Glomerular endothelial cell (primary cell): ENCODE data around the gene PCDHGA1. TPM values are rescaled to one million over a fixed set of nuclear protein-coding genes. Genes with fewer than 3 reads are reported as not detected.

ENCODE experiments used
- DNase-seq: peaks from one replicate; pipeline ENCODE4 v3.0.0-alpha.2; 2011; ENCODE audit warnings: low read depth, low spot score; ENCODE audit errors: extremely low read depth
- total RNA-seq: library from RNA; depleted of rRNA; stranded (reverse); fragments of >200 nt; gene quantifications from 2 replicates; pipeline ENCODE4 v1.2.3, GENCODE V29; 2015

Gene PCDHGA1
- total RNA-seq, 1 donor from 2014 or later: 1.2 TPM

DNA sequence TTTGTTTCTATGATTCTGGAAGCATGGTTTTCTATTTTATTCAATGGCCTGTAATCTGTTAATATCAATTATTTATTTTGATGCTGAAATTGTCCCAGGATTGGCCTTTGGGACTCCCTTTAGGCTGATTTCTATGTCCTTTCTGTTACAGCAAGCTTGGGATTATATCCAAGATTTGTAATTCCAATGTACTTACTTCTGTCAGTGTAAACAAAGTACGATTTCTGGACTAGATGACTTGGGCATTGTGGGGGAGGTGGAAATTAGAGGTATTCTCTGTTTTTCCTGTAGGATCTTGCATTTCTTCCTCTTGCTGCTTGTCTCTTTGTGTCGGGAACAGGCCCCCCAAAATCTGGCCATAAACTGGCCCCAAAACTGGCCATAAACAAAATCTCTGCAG, 103.7 kb downstream of the PCDHGA1 start:
- no peak for DNase-seq

DNA sequence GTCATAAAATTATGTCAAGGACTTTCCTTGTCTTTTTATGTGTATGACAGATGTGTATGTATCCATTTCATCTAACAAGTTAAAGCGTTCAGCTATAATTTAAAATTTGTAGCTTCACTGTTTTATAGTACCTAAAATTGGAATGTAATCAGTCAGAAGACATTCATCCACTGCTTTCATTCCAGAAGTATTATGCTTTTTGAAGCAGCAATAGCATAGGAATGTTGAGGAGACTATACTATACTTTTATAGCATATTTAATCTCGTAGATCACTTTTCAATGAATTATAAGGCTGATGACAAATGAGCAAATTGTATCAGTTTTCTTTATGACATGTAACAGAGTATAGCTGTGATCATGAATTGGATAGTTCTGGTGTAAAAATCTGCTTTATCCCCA, 106.9 kb downstream of the PCDHGA1 start:
- no peak for DNase-seq

DNA sequence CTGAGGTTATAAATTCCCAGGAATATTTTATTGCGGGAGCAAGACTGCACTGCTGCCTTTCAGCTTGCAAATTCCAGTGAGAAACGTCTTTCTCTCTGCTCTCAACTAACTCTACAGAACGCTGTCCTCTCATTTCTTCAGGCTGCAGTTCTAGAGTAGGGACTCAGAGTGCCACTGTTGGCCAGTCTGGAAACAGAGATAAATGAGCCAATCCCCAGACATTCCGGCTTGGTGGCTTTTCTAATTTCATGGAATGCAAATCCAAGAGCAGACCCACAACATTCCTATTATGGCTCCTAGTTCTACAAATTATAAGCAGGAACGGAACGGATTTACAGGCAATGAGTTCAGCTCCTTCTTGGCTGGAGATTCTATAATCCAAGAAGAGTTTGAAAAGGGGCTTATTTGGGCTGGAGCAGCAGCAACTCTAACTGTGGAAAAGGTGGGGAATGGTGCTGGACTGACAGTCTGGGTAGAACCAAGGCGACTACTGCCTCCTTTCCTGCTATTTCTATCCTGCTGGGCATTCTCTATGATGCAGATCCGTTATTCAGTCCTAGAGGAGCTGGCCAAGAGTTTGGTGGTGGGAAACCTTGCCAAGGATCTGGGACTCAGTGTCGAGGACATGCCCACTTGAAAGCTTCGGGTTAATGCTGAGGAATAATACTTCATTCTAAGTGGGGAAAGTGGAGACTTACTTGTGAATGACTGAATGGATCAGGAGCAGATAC, 109.3 kb downstream of the PCDHGA1 start:
- DNase-seq: no peak

DNA sequence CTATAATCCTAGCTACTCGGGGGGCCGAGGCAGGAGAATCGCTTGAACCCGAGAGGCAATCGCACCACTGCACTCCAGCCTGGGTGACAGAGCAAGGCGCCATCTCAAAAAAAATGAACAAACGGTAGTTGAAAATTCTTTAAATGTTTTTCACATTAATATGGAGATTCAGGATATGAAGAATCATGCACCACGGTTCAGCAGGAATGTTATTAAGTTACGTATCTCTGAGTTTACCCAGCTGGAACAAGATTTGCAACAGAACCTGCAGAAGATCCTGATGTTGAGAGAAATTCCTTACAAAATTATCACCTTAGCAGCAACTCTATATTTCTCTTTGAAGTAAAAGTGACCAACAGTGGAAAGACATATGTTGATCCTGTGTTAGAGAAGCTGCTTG, 110.0 kb downstream of the PCDHGA1 start:
- no peak for DNase-seq

GRCh38 chr5:141441571-141442170, 111.4 kb downstream of the PCDHGA1 start:
- no peak for DNase-seq

DNA sequence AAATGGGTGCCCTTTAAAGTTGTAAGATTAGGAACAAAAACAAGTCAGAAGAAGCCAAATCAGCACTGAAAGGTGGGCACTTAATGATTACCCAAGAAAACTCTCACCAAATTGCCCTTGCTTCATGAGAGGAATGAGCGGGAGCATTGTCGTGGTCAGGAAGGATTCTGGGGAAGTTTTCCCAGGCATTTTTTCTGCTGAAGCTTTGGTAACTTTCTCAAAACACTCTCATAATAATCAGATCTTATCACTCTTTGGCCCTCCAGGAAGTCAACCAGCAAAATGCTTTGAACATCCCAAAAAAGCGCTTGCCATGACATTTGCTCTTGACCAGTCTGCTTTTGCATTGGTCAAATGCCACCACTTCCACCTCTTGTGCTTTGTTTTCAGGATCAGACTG, 135.0 kb downstream of the PCDHGA1 start:
- no peak for DNase-seq

DNA sequence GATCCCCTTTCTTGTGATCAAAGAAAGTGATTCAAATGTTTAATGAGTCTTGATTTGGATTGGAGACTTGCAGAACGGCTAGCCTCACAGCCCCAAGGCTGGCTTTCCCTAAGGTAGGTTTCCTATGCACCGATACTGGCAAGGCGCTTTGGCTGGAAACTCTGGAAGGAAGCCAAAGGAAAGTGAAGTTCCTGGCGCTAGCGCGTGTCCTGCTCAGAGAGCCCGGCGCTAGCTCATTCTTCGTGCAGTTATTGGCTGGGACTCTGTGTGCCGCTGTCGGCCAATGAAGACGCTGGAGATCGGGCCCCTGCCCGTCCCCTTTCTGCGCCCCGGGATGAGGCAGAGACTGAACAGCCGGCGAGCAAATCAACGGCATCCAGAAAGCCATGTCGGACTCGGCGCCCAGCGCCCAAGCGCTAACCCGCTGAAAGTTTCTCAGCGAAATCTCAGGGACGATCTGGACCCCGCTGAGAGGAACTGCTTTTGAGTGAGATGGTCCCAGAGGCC, 145.4 kb downstream of the PCDHGA1 start, which contains the start of gene PCDHGC3:
Gene PCDHGC3 (plus strand): TSS at position 342 of the 507 bp plus-strand sequence. CDS start 151 bp downstream, at position 493.
- peak; percentile 71 for DNase-seq

GRCh38 chr5:141476132-141476911, 146.0 kb downstream of the PCDHGA1 start:
- DNase-seq: peak; percentile 37

DNA sequence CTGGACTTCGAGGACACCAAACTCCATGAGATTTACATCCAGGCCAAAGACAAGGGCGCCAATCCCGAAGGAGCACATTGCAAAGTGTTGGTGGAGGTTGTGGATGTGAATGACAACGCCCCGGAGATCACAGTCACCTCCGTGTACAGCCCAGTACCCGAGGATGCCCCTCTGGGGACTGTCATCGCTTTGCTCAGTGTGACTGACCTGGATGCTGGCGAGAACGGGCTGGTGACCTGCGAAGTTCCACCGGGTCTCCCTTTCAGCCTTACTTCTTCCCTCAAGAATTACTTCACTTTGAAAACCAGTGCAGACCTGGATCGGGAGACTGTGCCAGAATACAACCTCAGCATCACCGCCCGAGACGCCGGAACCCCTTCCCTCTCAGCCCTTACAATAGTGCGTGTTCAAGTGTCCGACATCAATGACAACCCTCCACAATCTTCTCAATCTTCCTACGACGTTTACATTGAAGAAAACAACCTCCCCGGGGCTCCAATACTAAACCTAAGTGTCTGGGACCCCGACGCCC, 146.8 kb downstream of the PCDHGA1 start:
- DNase-seq: no peak

DNA sequence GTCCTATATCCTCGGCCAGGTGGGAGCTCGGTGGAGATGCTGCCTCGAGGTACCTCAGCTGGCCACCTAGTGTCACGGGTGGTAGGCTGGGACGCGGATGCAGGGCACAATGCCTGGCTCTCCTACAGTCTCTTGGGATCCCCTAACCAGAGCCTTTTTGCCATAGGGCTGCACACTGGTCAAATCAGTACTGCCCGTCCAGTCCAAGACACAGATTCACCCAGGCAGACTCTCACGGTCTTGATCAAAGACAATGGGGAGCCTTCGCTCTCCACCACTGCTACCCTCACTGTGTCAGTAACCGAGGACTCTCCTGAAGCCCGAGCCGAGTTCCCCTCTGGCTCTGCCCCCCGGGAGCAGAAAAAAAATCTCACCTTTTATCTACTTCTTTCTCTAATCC, 147.5 kb downstream of the PCDHGA1 start:
- DNase-seq: no peak

GRCh38 chr5:141478321-141478945, 148.1 kb downstream of the PCDHGA1 start:
- DNase-seq: no peak

- no peak for DNase-seq
These were observed 149.5 kb downstream of the PCDHGA1 start for GRCh38 chr5:141479776-141480175.

- DNase-seq: no peak
These were observed 153.6 kb downstream of the PCDHGA1 start for GRCh38 chr5:141483902-141484301.

DNA sequence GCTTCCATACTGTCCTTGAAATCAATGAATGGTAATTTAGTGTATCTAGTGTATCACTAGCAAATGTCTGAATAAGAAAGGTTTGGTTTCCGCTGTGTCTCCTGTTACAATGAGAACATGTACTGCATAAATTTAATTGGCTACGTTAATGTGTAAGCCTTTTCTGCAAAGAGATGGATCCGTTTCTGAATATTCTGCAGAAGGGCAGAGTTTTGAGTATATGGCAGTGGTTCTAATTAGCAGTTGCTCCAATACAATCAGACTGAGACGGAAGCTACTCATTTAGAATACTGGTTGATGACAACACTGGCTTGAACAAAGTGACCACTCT, 154.0 kb downstream of the PCDHGA1 start:
- no peak for DNase-seq

DNA sequence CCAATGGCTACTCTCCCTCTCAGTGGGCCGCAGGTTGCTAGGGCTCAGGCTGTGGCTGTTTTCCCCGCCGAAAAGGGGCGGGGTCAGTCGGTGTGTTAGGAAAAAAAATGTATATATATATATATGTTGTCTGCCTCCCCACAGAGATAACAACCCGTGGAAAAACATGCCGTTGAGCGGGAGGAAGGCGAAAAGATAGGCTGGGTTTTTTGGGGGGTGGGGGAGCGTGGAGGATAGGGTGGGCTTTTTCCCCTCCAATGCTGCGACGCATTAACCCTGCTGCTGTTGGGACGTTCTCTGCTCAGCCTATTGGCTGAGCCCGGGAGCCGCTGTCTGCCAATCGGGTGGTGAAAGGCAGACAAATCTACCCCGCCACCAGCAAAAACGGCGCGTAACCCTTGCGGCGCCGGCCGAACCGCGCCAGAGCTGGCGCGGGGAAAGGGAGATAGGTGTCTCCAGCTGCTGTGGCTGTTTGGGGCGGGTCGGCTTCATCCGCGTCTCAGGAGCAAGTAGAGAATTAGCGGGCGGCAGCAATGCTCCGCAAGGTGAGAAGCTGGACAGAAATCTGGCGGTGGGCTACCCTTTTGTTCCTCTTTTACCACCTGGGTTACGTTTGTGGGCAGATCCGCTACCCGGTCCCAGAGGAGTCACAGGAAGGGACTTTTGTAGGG, 154.5 kb downstream of the PCDHGA1 start, which contains the start of gene PCDHGC4:
Gene PCDHGC4 (plus strand): TSS at position 390 of the 671 bp plus-strand sequence. CDS start 144 bp downstream, at position 534.
- DNase-seq: no peak

DNA sequence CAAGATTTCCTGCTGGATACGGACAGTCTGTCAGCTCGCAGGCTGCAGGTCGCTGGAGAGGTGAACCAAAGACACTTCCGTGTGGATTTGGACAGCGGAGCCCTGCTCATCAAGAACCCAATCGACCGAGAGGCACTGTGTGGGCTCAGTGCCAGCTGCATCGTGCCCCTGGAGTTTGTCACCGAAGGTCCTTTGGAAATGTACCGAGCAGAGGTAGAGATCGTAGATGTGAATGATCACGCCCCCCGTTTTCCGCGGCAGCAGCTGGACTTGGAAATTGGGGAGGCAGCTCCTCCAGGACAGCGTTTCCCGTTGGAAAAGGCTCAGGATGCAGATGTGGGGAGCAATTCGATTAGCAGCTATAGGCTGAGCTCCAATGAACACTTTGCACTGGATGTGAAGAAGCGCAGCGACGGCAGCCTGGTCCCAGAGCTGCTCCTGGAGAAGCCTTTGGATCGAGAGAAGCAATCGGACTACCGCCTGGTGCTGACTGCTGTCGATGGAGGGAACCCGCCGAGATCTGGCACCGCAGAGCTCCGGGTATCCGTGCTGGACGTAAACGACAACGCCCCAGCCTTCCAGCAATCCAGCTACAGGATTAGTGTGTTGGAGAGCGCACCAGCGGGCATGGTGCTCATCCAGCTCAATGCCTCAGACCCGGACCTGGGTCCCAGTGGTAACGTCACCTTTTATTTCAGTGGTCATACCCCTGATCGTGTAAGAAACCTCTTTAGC, 155.2 kb downstream of the PCDHGA1 start:
- DNase-seq: no peak

GRCh38 chr5:141486091-141486490, 155.8 kb downstream of the PCDHGA1 start:
- no peak for DNase-seq

- DNase-seq: no peak
These were observed 156.8 kb downstream of the PCDHGA1 start for GRCh38 chr5:141487131-141487530.
